Measurements from ENCODE around the gene NET1. TPM values are rescaled to one million over a fixed set of nuclear protein-coding genes. Genes with fewer than 3 reads are reported as not detected.

The NET1 gene
- total RNA-seq, 1 donor from 2014 or later = 90.5 TPM

DNA sequence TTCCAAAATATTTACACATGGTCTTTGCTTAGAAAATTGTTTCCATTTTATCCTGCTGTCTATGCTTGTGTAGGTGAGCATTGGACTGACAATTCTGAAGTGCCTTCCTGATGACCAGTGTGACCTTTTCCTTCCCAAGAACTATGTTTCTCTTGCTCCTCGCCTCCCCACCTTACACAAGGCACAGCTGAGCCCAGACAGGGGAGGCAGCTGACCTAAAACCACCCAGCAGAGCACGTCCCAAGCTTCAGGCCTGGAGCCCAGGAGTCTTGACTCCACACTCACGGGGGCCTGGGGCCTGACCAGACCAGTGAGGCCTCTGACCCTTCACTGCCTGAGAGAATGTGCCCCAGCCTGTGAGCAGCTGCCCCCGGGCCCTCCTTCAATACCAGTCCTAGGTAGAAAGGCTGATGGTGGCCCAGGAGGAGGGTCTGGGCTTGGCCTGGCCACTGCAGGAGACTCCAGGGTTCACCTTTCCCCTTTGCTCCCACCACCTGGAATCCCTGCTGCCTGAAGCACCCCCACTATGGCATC, 80.0 kb downstream of the NET1 start:
- H3K27ac ChIP-seq = no peak overlapping the region
- H3K27ac Mint-ChIP-seq = no peak overlapping the region
- TF ChIP-seq EZH2phosphoT487 (IDR thresholded peaks at IDR 0.05) = no peak
- no peak for TF ChIP-seq EZH2 (IDR thresholded peaks at IDR 0.05)
- TF ChIP-seq, protein P1, sequence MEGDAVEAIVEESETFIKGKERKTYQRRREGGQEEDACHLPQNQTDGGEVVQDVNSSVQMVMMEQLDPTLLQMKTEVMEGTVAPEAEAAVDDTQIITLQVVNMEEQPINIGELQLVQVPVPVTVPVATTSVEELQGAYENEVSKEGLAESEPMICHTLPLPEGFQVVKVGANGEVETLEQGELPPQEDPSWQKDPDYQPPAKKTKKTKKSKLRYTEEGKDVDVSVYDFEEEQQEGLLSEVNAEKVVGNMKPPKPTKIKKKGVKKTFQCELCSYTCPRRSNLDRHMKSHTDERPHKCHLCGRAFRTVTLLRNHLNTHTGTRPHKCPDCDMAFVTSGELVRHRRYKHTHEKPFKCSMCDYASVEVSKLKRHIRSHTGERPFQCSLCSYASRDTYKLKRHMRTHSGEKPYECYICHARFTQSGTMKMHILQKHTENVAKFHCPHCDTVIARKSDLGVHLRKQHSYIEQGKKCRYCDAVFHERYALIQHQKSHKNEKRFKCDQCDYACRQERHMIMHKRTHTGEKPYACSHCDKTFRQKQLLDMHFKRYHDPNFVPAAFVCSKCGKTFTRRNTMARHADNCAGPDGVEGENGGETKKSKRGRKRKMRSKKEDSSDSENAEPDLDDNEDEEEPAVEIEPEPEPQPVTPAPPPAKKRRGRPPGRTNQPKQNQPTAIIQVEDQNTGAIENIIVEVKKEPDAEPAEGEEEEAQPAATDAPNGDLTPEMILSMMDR (IDR thresholded peaks at IDR 0.05) = no peak

DNA sequence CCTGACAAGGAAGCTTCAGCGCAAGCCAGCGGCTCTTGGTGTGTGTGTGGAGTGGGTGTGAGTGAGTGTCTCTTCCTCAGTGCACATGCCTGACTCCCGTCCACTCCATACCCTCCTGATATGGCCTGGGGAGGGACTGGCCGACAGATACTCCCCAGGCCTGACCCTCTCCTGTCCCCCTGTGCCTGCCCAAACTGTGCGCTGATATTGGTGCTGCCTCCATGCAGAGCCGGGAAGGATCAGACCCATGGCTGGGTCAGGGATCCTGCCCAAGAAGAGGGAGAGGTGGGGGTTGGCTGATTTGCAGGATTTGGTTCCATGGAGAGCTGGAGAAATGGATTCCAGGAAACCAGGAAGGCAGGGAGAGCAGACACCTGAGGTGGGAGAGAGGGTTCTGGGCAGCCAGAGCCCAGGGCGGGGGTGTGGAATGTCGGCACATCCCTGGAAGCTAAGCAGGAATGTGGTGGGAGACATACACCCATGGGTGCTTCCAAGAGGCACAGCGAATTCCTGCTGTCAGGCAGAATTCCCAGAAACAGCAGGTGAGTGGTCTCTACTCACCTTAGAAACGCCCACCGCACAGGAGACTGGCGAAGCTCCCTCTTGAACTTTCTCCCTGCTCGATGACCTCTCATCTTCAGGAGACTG, 80.7 kb downstream of the NET1 start:
- Histone ChIP-seq H3K9ac (no peak overlapping the region), H3K4me1 (peaks cover 6% of the 10 kb centered on the region), H3K79me2 (ENCODE audit: low read depth) (no peaks in the 10 kb centered on the region), H2AFZ (replicated peaks) (no peak overlapping the region), H3F3A (ENCODE audit: low read depth) (no peaks in the 10 kb centered on the region), H3K27me3 (no peaks in the 10 kb centered on the region), H3K9me3 (ENCODE audit: low read depth) (no peaks in the 10 kb centered on the region), H3K4me2 (no peak overlapping the region), H3K27ac (no peak overlapping the region), H3K4me3 (no peak overlapping the region), H3K36me3 (no peaks in the 10 kb centered on the region), H4K20me1 (ENCODE audit: low read depth) (no peaks in the 10 kb centered on the region)
- Mint-ChIP-seq H3K27me3 (ENCODE audit: insufficient read depth, low read depth) (peaks cover 10% of the 10 kb centered on the region), H3K4me1 (peaks cover 4% of the 10 kb centered on the region), H3K4me3 (no peak overlapping the region), H3K36me3 (no peaks in the 10 kb centered on the region), H3K9me3 (peaks cover 2% of the 10 kb centered on the region), H3K27ac (no peak overlapping the region)
- TF ChIP-seq, protein P1 (IDR thresholded peaks at IDR 0.05) = no peak
- TF ChIP-seq EZH2 (IDR thresholded peaks at IDR 0.05) (no peak), EZH2phosphoT487 (IDR thresholded peaks at IDR 0.05) (no peak)
- no peak for DNase-seq (ENCODE audit: low spot score)

More for the DNA sequence above, 80.0 kb downstream of the NET1 start:
- Histone ChIP-seq H3K4me1 (peaks cover 6% of the 10 kb centered on the region), H3K9me3 (ENCODE audit: low read depth) (no peaks in the 10 kb centered on the region), H3K79me2 (ENCODE audit: low read depth) (no peaks in the 10 kb centered on the region), H3K27me3 (no peaks in the 10 kb centered on the region), H3F3A (ENCODE audit: low read depth) (no peaks in the 10 kb centered on the region), H3K9ac (no peak overlapping the region), H3K4me3 (no peak overlapping the region), H3K36me3 (no peaks in the 10 kb centered on the region), H3K4me2 (no peak overlapping the region), H2AFZ (replicated peaks) (no peak overlapping the region), H4K20me1 (ENCODE audit: low read depth) (no peaks in the 10 kb centered on the region)
- peaks cover 3% of the 10 kb centered on the region for H3K9me3 Mint-ChIP-seq
- no peaks in the 10 kb centered on the region for H3K36me3 Mint-ChIP-seq
- DNase-seq (ENCODE audit: low spot score) = no peak
- no peak overlapping the region for H3K4me3 Mint-ChIP-seq
- peaks cover 4% of the 10 kb centered on the region for H3K4me1 Mint-ChIP-seq
- H3K27me3 Mint-ChIP-seq (ENCODE audit: insufficient read depth, low read depth) = peaks cover 14% of the 10 kb centered on the region

DNA sequence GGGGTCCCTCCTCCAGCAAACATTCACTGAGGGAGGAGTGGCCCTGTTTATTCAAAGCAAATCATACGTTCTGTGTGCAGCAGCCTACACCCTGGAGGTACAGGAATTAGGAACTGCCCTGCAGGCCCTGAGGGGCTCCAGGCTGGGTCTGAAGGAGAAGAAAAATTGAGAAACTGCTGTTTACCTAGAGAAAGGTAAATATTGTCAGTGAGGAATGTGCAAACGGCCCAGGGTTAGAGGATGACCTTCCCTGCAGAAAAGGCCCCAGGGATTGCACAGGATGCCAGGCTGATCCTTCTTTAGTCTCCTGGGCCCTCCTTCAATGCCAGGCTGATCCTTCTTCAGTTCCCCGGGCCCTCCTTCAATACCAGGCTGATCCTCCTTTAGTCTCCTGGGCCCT, 81.3 kb downstream of the NET1 start:
- Mint-ChIP-seq H3K4me1 (peaks cover 4% of the 10 kb centered on the region), H3K27ac (no peak overlapping the region), H3K4me3 (no peak overlapping the region), H3K9me3 (no peaks in the 10 kb centered on the region), H3K36me3 (no peaks in the 10 kb centered on the region), H3K27me3 (ENCODE audit: insufficient read depth, low read depth) (peaks cover 10% of the 10 kb centered on the region)
- Histone ChIP-seq H2AFZ (replicated peaks) (no peak overlapping the region), H3K27me3 (no peaks in the 10 kb centered on the region), H3K36me3 (no peaks in the 10 kb centered on the region), H3K4me2 (no peak overlapping the region), H3K9me3 (ENCODE audit: low read depth) (no peaks in the 10 kb centered on the region), H3K4me1 (peaks cover 6% of the 10 kb centered on the region), H3K9ac (no peak overlapping the region), H3K4me3 (no peak overlapping the region), H4K20me1 (ENCODE audit: low read depth) (no peaks in the 10 kb centered on the region), H3K27ac (no peak overlapping the region), H3F3A (ENCODE audit: low read depth) (no peaks in the 10 kb centered on the region), H3K79me2 (ENCODE audit: low read depth) (no peaks in the 10 kb centered on the region)
- no peak for DNase-seq (ENCODE audit: low spot score)
- no peak for TF ChIP-seq EZH2 (IDR thresholded peaks at IDR 0.05)
- TF ChIP-seq EZH2phosphoT487 (IDR thresholded peaks at IDR 0.05) = no peak
- TF ChIP-seq, protein P1 (IDR thresholded peaks at IDR 0.05) = no peak

Data from neural progenitor cell (in vitro differentiated cells).